ENCODE data around the gene CXCR5. TPM values are rescaled to one million over a fixed set of nuclear protein-coding genes. Genes with fewer than 3 reads are reported as not detected.

The CXCR5 gene
- polyA plus RNA-seq, 1 donor (not counting 4 experiments of a cell fraction or from before 2014, with no cell fraction given): not detected

DNA sequence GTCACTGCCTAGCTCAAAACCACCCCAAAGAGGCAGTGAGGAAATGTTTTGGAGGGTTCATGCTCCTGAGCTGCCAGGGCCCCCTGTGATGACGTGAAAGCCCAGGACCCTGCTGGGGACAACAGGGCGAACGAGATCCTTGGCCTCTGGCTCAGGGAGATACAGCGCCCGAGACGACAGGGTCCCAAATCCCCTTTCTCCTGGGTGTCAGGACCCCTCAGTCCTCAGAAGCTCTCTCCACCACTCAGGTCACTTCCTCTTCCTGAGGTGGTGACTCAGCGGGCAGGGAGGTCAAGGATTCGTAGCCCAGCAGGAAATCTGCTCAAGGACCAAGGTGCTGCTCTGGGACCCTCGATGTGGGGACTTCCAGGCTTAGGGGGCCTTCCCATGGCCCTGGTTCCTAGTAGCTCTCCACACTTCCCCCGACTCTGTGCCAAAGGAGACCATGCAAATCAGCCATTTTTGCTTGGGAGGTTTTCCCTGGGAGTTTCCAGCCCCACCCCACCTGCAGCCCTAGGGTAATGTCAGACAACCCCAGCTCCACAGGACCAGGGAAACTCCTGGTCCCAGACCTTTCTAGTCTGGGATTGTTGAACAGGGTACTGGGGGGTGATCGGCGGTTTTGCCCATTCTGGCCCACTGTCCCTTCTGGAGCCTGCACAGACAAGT is 29.2 kb downstream of the CXCR5 start:
- peak overlapping the region; percentile 99 for H3K27ac ChIP-seq (ENCODE audit: control insufficient read depth, insufficient read depth, low read length)
- FAIRE-seq (peak; percentile 43), DNase-seq (ENCODE audit: low read depth, low spot score) (no peak)

GRCh38 chr11:118913411-118914125 is 29.9 kb downstream of the CXCR5 start:
- peaks cover 58% of the 10 kb centered on the region for H3K79me2 ChIP-seq (ENCODE audit: control insufficient read depth, insufficient read depth, low read length)
- H3K4me3 ChIP-seq (ENCODE audit: control insufficient read depth in 2 of 3, extremely low read depth in 1 of 3, insufficient read depth in 2 of 3, low read depth in 1 of 3, low read length in 3 of 3): peak overlapping the region in 2 of 3 experiments; percentile 43 to 49
- no peaks in the 10 kb centered on the region for H4K20me1 ChIP-seq (ENCODE audit: control insufficient read depth, extremely low read depth, insufficient read depth, low read length)
- H3K27me3 ChIP-seq (ENCODE audit: control insufficient read depth, extremely low read depth, insufficient read depth, low read length): no peaks in the 10 kb centered on the region
- H3K9me3 ChIP-seq (ENCODE audit: control insufficient read depth, low read depth, low read length): no peaks in the 10 kb centered on the region
- no peak overlapping the region for H2AFZ ChIP-seq (ENCODE audit: control insufficient read depth, low read length)
- H3K4me2 ChIP-seq (ENCODE audit: control insufficient read depth, extremely low read depth, insufficient read depth, low read depth, low read length): peak overlapping the region; percentile 83
- peak overlapping the region; percentile 88 for H3K9ac ChIP-seq (ENCODE audit: control insufficient read depth, extremely low read depth, insufficient read depth, low read length)
- TF ChIP-seq, protein P1, sequence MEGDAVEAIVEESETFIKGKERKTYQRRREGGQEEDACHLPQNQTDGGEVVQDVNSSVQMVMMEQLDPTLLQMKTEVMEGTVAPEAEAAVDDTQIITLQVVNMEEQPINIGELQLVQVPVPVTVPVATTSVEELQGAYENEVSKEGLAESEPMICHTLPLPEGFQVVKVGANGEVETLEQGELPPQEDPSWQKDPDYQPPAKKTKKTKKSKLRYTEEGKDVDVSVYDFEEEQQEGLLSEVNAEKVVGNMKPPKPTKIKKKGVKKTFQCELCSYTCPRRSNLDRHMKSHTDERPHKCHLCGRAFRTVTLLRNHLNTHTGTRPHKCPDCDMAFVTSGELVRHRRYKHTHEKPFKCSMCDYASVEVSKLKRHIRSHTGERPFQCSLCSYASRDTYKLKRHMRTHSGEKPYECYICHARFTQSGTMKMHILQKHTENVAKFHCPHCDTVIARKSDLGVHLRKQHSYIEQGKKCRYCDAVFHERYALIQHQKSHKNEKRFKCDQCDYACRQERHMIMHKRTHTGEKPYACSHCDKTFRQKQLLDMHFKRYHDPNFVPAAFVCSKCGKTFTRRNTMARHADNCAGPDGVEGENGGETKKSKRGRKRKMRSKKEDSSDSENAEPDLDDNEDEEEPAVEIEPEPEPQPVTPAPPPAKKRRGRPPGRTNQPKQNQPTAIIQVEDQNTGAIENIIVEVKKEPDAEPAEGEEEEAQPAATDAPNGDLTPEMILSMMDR (optimal IDR thresholded peaks at IDR 0.05 in 1 of 3, IDR thresholded peaks at IDR 0.05 in 1 of 3, conservative IDR thresholded peaks at IDR 0.05 in 1 of 3; ENCODE audit: extremely low read depth in 1 of 3, insufficient read depth in 2 of 3, low read length in 3 of 3): no peak
- TF ChIP-seq EZH2 (IDR thresholded peaks at IDR 0.05; ENCODE audit: low read length): no peak
- peaks cover 95% of the 10 kb centered on the region for H3K4me1 ChIP-seq (ENCODE audit: control insufficient read depth, extremely low read depth, insufficient read depth, low read length)
- FAIRE-seq (peak; percentile 17), DNase-seq (ENCODE audit: low read depth, low spot score) (no peak)
- no peaks in the 10 kb centered on the region for H3K9me1 ChIP-seq (ENCODE audit: control insufficient read depth, extremely low read depth, insufficient read depth, low read length)
- H3K36me3 ChIP-seq (ENCODE audit: control insufficient read depth in 2 of 2, extremely low read depth in 1 of 2, insufficient read depth in 2 of 2, low read length in 2 of 2): peaks cover 5 to 25% of the 10 kb centered on the region in 2 experiments
- dilution Hi-C loops (cut with MboI; ENCODE audit: extremely low pct_ligation_motif_present, low sequenced_read_pairs): no loop called here
- H3K27ac ChIP-seq (ENCODE audit: control insufficient read depth, insufficient read depth, low read length): peak overlapping the region; percentile 99

More for the DNA sequence above, 29.2 kb downstream of the CXCR5 start:
- Histone ChIP-seq H4K20me1 (ENCODE audit: control insufficient read depth, extremely low read depth, insufficient read depth, low read length) (no peaks in the 10 kb centered on the region), H3K79me2 (ENCODE audit: control insufficient read depth, insufficient read depth, low read length) (peaks cover 58% of the 10 kb centered on the region), H3K9me3 (ENCODE audit: control insufficient read depth, low read depth, low read length) (no peaks in the 10 kb centered on the region), H3K27me3 (ENCODE audit: control insufficient read depth, extremely low read depth, insufficient read depth, low read length) (no peaks in the 10 kb centered on the region), H3K4me1 (ENCODE audit: control insufficient read depth, extremely low read depth, insufficient read depth, low read length) (peaks cover 93% of the 10 kb centered on the region), H3K4me2 (ENCODE audit: control insufficient read depth, extremely low read depth, insufficient read depth, low read depth, low read length) (peak overlapping the region; percentile 83), H3K4me3 (ENCODE audit: control insufficient read depth in 2 of 3, extremely low read depth in 1 of 3, insufficient read depth in 2 of 3, low read depth in 1 of 3, low read length in 3 of 3) (peak overlapping the region in 2 of 3 experiments; percentile 43 to 46), H3K36me3 (ENCODE audit: control insufficient read depth in 2 of 2, extremely low read depth in 1 of 2, insufficient read depth in 2 of 2, low read length in 2 of 2) (peaks cover 8 to 31% of the 10 kb centered on the region in 2 experiments), H2AFZ (ENCODE audit: control insufficient read depth, low read length) (no peak overlapping the region), H3K9me1 (ENCODE audit: control insufficient read depth, extremely low read depth, insufficient read depth, low read length) (no peaks in the 10 kb centered on the region), H3K9ac (ENCODE audit: control insufficient read depth, extremely low read depth, insufficient read depth, low read length) (peak overlapping the region; percentile 88)
- dilution Hi-C loops (cut with MboI; ENCODE audit: extremely low pct_ligation_motif_present, low sequenced_read_pairs): no loop called here
- TF ChIP-seq, protein P1 (optimal IDR thresholded peaks at IDR 0.05 in 1 of 3, IDR thresholded peaks at IDR 0.05 in 1 of 3, conservative IDR thresholded peaks at IDR 0.05 in 1 of 3; ENCODE audit: extremely low read depth in 1 of 3, insufficient read depth in 2 of 3, low read length in 3 of 3): no peak
- TF ChIP-seq EZH2 (IDR thresholded peaks at IDR 0.05; ENCODE audit: low read length): no peak

All from keratinocyte (primary cell).